Hematopoietic multipotent progenitor cell treated with erythropoietin and hydrocortisone succinate and interleukin-3 and kit ligand, for 6 days (in vitro differentiated cells): Measurements from ENCODE around the gene ARHGAP4.

Experiments
- DNase-seq: peaks from one replicate; pipeline ENCODE4 v3.0.0-alpha.2; 2015

Gene ARHGAP4

DNA sequence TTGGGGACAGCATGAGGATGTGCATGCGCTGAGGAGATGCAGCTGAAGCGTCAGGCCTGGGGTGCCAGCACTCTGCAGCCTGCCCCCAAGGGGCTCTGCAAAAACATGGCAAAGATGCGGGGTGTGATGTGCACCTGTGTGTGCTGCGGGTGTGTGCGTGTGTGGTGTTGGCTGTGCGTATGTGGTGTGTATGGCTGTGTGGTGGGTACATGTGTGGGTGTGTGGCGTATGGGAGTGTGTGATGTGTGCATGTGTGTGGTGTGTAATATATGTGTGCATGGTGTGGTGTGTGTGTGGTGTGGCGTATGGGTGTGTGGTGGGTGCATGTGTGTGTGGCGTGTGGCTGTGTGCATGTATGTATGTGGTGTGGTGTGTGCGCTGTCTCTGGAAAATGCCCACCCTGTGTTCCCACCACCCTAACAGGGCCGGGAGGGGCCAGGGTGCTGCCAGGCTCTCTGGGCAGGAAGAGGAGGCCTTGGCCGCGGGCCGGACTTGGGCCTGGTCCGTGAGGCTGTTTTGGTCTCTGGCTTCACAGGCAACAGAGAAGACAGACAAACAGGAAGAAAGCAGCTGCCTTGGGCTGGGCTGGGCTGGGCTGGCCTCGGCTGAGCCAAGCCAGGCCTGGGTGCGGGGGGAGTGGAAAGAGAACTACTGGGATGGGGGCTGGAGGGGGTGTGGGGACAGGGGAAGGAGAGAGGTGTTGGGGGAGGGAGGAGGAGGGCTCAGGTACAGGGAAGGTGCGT lies 22.7 kb downstream of the ARHGAP4 start:
- no peak for DNase-seq

DNA sequence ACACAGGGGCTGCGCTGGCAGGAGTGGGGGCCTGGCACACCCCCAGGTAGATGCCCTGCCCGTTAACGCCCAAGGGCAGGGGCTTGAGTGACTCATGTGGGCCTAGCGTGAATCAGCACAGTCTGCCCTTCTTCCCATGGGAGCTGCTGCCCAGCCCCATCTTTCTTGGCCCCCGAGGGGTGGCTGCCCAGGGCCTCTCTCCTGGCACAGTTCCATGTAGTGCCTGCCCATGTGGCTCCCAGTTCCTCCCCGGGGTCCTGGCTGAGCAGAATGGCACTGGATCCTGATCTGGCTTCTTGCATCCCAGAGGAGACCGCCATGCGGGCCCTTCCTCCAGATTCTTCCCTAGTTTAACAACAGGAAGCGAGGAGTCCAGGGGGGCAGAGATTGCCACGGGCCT lies 23.7 kb downstream of the ARHGAP4 start:
- DNase-seq, result no peak

DNA sequence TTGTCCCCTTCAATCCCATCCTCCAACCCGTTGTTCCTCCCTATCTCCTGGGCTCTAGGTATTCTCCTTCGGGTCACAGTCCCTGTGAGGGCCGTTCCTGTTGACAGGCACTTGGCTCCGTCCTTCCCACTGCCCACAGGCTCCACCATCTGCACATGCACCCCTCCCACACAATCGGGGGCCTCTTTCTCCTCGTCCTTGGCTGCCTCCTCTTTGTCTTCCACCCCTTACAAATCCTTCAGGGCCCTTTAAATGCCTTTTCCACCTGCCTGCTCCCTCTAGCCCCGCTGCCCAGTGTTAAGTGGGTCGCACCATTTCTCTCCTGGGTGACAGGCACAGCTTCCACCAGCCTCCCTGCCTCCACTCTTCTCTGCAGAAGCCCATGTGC lies 24.3 kb downstream of the ARHGAP4 start:
- DNase-seq, result no peak

- DNase-seq, result peak; percentile 65
These were observed 25.0 kb downstream of the ARHGAP4 start for GRCh38 chrX:153900831-153901752.

DNA sequence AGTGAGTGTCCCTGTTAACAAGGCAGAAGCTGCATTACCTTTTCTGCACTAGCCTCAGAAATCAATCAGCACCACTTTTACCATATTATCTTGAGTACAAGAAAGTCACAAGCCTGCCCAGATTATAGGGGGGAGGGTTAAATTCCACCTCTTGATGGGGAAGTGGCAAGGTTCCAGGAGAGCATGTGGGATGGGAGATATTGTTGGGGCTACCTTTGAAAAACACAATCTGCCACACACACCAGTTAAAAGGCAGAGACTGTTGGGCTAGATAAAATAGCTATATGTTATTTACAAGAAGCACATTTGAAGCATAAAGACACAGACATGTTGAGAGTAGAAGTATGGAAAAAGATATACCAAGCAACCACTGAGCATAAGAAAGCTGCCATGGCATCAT lies 28.2 kb downstream of the ARHGAP4 start:
- peak; percentile 85 for DNase-seq

DNA sequence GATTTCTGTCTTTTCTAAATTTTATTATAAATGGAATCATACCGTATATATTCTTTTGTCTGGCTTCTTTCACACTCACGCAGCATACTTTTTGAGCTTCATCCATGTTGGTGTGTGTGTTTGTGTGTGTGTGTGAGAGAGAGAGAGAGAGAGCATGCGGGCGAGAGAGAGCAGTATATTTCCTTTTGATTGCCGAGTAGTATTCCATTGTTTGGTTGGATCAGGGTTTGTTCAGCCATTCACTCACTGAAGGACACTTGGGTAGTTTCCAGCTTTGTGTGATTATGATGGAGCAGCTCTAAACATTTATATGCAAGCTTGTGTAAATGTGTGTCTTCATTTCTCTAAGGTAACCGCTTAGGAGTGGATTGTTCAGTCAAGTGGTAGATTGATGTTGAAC lies 36.9 kb downstream of the ARHGAP4 start:
- no peak for DNase-seq

DNA sequence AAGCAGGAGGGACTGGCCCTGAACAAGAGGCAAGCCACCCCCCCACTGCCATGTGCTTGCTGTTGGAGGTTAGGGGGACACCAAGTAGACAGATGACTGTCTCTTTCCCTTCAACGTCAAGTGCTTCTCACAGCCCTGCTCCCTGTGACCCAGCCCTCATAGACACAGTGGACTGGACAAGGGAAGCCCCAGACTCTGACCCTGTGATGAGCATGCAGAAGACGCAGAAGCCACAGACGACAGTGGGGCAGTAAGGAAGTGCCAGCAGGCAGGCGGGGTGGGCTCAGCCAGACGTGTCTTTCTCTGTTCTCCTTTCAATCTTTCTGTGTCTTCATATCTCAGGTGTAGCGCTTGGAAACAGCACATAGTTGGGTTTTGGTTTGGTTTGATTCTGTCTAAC lies 37.7 kb downstream of the ARHGAP4 start:
- DNase-seq, result no peak

- DNase-seq, result no peak
These were observed 38.7 kb downstream of the ARHGAP4 start for GRCh38 chrX:153887385-153887784.

DNA sequence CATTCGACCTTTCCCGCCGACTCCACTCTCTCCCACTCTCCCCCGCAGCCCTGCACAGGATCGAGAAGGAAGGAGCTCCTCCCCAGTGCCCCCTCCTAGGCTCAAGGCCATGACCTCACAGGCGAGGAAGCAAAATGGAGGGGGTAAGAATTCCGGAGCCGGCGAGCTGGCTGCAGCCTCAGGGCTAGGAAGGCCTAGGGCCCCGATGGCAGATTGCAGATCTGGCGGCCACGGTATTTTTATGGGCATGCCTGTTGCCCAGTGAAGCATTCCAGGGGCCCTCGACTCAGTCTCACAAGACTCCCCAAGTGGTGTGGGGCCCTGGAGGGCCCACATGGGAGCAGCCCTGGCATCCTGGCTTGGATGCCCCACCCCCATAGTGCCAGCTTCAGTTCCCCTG lies 39.1 kb downstream of the ARHGAP4 start:
- DNase-seq, result no peak

- DNase-seq, result no peak
These were observed 39.8 kb downstream of the ARHGAP4 start, which contains the start of gene L1CAM for GRCh38 chrX:153885968-153886903. L1CAM (minus strand) TSS chrX:153886173; CDS start chrX:153875836, 10,337 bp downstream.

DNA sequence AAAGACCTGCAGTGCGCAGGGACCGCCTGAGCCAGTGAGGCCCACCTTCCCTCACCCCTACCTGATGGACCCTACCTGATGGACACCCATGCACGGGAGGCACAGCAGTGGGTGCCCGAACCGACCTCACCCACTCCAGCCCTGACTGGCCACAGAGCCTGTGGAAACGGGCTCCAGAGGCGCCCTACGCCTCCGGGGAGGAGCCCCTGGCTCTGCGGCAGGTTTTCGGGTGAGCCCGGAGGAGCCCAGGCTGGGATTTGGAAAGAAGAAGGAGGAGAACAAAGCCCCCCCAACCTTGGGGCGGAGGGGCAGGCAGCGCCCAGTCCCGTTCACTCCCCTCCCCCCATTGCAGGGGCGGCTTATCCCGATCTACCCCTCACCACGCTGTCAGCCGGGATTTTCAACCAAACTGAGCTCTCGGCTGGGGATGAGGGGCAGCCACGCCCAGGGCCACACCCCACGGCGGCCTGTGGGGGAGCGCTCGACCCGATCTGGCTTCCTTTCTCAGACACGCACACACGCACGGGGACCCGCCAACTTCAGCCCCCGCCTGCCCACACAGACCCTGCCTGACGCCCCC lies 40.8 kb downstream of the ARHGAP4 start:
- no peak for DNase-seq

- no peak for DNase-seq
These were observed 41.5 kb downstream of the ARHGAP4 start for GRCh38 chrX:153884590-153884989.

GRCh38 chrX:153884136-153884535 lies 41.9 kb downstream of the ARHGAP4 start:
- no peak for DNase-seq

DNA sequence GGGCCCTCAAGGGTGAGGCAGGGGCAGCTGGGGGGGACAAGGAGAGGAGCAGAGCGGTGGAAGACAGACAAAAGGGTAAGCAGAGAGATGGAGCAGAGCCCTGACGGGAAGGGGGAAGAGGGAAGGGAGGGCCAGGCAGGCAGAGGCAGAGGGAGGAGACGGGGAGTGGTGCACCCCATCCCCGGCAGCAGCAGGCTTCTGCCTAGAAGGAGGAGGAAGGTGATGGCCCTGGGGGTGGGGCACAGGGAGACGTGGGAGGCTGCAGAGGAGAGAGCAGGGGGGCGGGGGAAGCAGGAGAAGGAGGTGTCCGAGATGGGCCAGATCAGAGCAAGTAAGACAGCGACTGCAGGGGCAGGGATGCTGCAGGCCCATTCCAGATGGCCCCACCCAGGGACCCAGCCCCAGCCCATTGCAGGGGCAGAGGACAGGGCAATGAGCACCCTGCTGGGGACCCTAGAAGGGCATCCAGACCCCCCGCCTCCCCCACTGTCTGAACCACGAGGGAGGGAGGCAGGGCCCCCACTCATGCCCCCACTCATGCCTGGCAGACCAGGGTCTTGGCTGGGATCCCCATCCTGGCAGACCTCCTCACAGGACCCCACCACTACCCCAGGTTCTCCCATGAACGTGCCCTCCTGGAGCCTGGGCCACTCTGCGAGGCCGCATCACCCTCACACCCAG lies 42.8 kb downstream of the ARHGAP4 start:
- no peak for DNase-seq

DNA sequence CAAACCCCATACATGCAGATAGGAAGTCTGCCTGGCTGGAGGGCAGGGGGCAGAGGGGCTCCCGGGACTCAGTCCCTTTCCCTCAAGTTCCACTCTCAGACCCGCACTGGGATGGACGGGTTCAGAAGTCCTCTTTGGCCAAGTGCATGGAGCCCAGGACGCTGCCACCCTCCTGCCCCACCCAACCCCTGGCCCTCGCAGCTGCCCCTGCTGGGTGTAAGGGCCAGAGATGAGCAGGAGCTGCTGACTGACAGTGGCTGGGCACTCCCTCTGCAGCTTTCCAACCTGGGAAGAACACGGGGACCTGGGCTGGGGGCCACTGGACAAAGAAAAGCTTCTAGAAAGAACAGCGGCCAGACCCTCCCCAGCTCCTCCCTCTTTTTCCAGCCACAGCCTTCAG lies 43.5 kb downstream of the ARHGAP4 start:
- no peak for DNase-seq

- no peak for DNase-seq
These were observed 44.0 kb downstream of the ARHGAP4 start for GRCh38 chrX:153882086-153882498.

DNA sequence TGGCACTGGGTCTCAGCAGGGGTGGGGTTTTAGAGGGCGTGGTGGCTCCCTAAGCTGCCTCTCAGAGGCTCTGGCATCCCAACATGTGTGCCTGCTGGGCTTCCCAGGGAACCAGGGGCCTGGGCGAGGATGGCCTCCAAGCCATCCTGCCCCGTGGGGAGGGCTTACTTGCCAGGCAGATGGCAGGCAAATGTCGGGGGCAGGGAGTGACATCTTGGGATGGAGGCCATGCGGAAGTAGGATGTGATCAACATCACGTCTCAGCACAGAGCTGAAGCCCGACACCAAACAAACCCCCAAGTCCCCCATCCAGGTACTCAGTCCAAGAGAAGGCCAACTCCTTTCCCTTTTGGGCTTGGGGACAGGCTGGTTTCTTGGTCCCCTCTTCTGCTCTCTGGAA lies 44.8 kb downstream of the ARHGAP4 start:
- no peak for DNase-seq

DNA sequence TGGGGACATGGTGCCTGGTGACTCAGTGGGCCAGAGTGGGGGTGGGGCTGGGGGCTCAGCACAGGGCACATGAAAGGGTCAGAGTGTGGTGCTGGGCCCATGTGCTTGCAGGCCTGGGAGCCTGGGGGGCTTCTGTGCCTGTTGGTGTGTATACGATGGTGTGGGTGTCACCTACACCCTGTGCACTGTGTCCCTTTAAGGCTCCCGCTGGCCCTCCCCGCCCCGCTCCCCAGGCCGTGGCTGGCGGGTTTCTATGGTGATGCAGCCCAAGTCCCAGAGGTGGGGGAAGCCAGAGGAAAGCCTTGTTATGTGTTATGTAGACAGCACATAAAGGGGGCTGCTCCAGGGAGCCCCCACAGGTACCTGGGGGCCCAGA lies 45.6 kb downstream of the ARHGAP4 start:
- DNase-seq, result no peak

- DNase-seq, result no peak
These were observed 46.2 kb downstream of the ARHGAP4 start for GRCh38 chrX:153879741-153880439.

GRCh38 chrX:153878969-153879653 lies 47.0 kb downstream of the ARHGAP4 start:
- no peak for DNase-seq

DNA sequence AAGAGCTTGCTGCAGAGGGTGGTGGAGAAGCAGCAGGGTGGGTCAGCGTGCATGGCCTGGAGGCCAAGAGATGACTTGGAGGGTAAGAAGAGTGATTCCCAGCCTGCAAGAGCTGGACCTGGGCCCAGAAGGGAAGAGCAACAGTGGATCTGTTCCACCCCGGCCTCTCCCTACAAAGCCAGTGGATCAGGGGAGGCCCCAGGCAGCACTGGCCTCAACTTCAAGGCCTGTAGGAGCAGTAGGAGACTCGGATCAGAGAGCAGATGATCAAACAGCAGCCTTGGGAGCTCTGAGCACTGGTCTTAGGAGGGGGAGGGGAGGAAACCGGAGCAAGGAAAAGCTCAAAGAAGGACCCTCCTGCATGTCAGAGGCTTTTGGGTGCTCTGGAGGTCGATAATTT lies 47.7 kb downstream of the ARHGAP4 start:
- no peak for DNase-seq
